Stimulated activated CD4-positive, alpha-beta T cell treated with anti-CD3 and anti-CD28 coated beads, Interleukin-15, amount 100 ng/mL, for 24 hours (primary cell): ENCODE results near the gene MYO7A.
"Not testable (repeated sequence)": the region's sequence is repeated elsewhere in the genome, so short reads cannot be mapped to it uniquely, and the experiment has no call there.

Experiments
- DNase-seq: peaks from one replicate; pipeline ENCODE4 v3.0.0-alpha.2; 2020

Gene MYO7A

GRCh38 chr11:77093056-77093891 is 34.8 kb upstream of the MYO7A start:
- no peak for DNase-seq

GRCh38 chr11:77093987-77094840 is 33.8 kb upstream of the MYO7A start:
- no peak for DNase-seq

- DNase-seq, result no peak
These were observed 33.1 kb upstream of the MYO7A start for GRCh38 chr11:77094841-77095365.

- no peak for DNase-seq
These were observed 32.2 kb upstream of the MYO7A start for GRCh38 chr11:77095551-77096490.

- no peak for DNase-seq
These were observed 31.4 kb upstream of the MYO7A start for GRCh38 chr11:77096591-77097019.

- DNase-seq, result not testable (repeated sequence)
These were observed 30.9 kb upstream of the MYO7A start for GRCh38 chr11:77097180-77097579.

GRCh38 chr11:77100166-77101042 is 27.6 kb upstream of the MYO7A start:
- no peak for DNase-seq

- DNase-seq, result peak; percentile 12
These were observed 27.0 kb upstream of the MYO7A start for GRCh38 chr11:77101043-77101537.

GRCh38 chr11:77102246-77103210 is 25.5 kb upstream of the MYO7A start, which contains the start of gene OMP:
TSS of gene OMP (plus strand) at chr11:77102840. CDS start at chr11:77102840, 0 bp downstream.
- DNase-seq, result no peak

GRCh38 chr11:77103319-77103718 is 24.7 kb upstream of the MYO7A start:
- DNase-seq, result no peak

GRCh38 chr11:77104727-77105126 is 23.3 kb upstream of the MYO7A start:
- DNase-seq, result no peak

- no peak for DNase-seq
These were observed 21.7 kb upstream of the MYO7A start for GRCh38 chr11:77106321-77106720.

GRCh38 chr11:77106759-77107158 is 21.3 kb upstream of the MYO7A start:
- no peak for DNase-seq

- DNase-seq, result no peak
These were observed 20.1 kb upstream of the MYO7A start for GRCh38 chr11:77107950-77108349.

- no peak for DNase-seq
These were observed 19.6 kb upstream of the MYO7A start for GRCh38 chr11:77108436-77108835.

GRCh38 chr11:77109236-77110019 is 18.6 kb upstream of the MYO7A start:
- DNase-seq, result no peak

- no peak for DNase-seq
These were observed 17.2 kb upstream of the MYO7A start for GRCh38 chr11:77110836-77111235.

GRCh38 chr11:77111277-77111676 is 16.8 kb upstream of the MYO7A start:
- DNase-seq, result no peak

- DNase-seq, result no peak
These were observed 16.1 kb upstream of the MYO7A start for GRCh38 chr11:77111946-77112345.
